K562 treated with DMSO at 1 percent for 48 hours (cell line): ENCODE measurements around the gene CASS4. TPM values are rescaled to one million over a fixed set of nuclear protein-coding genes. Genes with fewer than 3 reads are reported as not detected.

Experiments
- total RNA-seq: library from RNA; unstranded; fragments of 300-600 nt; gene quantifications from 2 replicates; pipeline ENCODE4 v1.2.3, GENCODE V29; 2022; ENCODE audit warnings: low replicate concordance; ENCODE audit errors: extremely low read depth

Gene CASS4, protein sequence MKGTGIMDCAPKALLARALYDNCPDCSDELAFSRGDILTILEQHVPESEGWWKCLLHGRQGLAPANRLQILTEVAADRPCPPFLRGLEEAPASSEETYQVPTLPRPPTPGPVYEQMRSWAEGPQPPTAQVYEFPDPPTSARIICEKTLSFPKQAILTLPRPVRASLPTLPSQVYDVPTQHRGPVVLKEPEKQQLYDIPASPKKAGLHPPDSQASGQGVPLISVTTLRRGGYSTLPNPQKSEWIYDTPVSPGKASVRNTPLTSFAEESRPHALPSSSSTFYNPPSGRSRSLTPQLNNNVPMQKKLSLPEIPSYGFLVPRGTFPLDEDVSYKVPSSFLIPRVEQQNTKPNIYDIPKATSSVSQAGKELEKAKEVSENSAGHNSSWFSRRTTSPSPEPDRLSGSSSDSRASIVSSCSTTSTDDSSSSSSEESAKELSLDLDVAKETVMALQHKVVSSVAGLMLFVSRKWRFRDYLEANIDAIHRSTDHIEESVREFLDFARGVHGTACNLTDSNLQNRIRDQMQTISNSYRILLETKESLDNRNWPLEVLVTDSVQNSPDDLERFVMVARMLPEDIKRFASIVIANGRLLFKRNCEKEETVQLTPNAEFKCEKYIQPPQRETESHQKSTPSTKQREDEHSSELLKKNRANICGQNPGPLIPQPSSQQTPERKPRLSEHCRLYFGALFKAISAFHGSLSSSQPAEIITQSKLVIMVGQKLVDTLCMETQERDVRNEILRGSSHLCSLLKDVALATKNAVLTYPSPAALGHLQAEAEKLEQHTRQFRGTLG
- not detected in 2 replicates for total RNA-seq

DNA sequence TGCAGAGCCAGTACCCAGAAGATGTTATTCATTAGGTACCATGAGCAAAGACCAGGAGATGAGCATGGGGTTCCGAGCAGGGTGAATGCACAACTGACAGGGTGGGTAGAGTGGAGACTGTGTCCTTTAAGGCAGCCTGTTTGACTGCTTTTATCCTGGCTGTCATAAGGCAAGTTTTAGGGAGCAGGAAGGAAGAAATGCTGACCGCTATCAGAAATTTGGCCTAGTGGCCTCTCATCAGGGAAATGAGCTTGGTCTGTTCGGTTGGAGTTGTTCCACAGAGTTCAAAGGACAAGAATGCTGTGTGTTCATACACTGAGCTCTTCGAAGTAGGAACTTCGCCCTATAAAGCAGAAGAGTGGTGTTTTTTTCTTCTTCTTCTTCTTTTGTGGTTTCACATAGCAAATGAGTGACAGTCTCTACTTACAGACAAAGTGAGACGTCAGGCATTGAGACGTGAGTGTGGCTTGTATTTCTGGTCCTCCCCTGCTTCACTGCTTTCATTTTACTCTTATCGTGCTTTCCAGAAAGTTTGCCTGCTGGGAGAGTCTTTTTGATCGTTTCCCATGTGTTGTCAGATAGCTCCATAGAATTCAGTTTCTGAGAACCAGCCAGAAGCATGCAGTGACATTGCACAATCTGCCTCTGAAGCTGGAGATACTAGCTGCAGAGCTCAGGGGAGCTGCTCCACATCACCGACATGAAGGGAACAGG lies at the start of gene CASS4:
Gene CASS4, plus strand, starts transcription at position 502 of the 714 bp plus-strand sequence. Its CDS starts 199 bp downstream, at position 701.

GRCh38 chr20:56392132-56392880 lies 19.8 kb upstream of the CASS4 start, which contains the start of the genes AURKA and CSTF1:
Gene AURKA, minus strand, starts transcription at chr20:56392215. Its CDS starts 4,018 bp downstream, at chr20:56388197.
Gene CSTF1, plus strand, starts transcription at chr20:56392645. Its CDS starts 2,908 bp downstream, at chr20:56395553.

DNA sequence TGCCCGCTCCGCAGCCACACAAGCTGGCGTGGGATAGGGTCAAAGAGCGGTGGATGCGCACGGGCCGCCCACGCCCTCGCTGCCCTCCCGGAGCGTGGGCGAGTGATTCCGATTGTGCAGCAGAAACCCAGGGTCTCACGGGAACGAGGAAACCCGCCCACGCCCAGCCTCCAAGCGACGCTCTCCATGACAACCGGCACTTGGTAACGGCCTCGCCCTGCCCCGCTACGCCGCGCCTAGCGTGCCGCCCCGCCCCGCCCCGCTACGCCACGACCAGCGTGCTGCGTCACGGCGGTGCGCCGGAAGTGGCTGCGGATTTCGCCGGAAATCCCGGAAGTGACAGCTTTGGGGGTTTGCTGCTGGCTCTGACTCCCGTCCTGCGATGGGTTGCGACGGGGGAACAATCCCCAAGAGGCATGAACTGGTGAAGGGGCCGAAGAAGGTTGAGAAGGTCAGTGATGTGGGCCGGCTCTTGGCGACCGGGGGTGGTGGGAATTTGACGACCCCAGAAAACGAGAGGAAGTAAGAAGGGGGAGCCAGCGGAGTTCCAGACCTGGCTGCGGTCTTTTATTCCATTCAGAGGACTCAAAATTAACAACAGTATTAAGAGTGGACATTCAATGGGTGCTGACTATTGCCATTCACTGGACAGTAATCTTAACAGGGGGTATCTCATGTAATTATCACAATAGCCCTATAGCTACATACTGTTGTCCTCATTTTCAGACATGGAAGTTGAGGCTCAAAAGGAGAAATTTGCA lies 56.4 kb downstream of the CASS4 start, which contains the start of gene RTF2:
Gene RTF2, plus strand, starts transcription at position 312 of the 761 bp plus-strand sequence. Its CDS starts 71 bp downstream, at position 383.

Other genes with a start within 250 kb of the CASS4 start
- gene MC3R, start 163.5 kb upstream of the CASS4 start, total RNA-seq: not detected in 2 replicates
- not detected in 2 replicates for gene FAM210B, start 53.3 kb upstream of the CASS4 start, total RNA-seq
- not detected in 2 replicates for gene AURKA, start 20.0 kb upstream of the CASS4 start, total RNA-seq
- not detected in 2 replicates for gene CSTF1, start 19.6 kb upstream of the CASS4 start, total RNA-seq
- not detected in 2 replicates for gene RTF2, start 56.4 kb downstream of the CASS4 start, total RNA-seq
- gene FAM209A, start 112.5 kb downstream of the CASS4 start, total RNA-seq: not detected in 2 replicates
- not detected in 2 replicates for gene FAM209B, start 121.0 kb downstream of the CASS4 start, total RNA-seq
- not detected in 2 replicates for gene TFAP2C, start 217.0 kb downstream of the CASS4 start, total RNA-seq